ENCODE data around the gene WHAMM.

GRCh38 chr15:82831894-82832600 lies 22.6 kb downstream of the WHAMM start:
- TF ChIP-seq ZNF175 (tag by site-specific recombination; IDR thresholded peaks at IDR 0.05) (no peak), CTCF (tag by site-specific recombination; IDR thresholded peaks at IDR 0.05) (no peak), RBAK (tag by site-specific recombination; IDR thresholded peaks at IDR 0.05) (no peak), ZNF423 (tag by site-specific recombination; IDR thresholded peaks at IDR 0.05) (no peak), TSHZ1 (tag by site-specific recombination; IDR thresholded peaks at IDR 0.05; ENCODE audit: borderline replicate concordance) (no peak), ZBTB6 (tag by site-specific recombination; IDR thresholded peaks at IDR 0.05) (no peak), REST (tag by site-specific recombination; IDR thresholded peaks at IDR 0.05) (no peak), ZFP41 (tag by site-specific recombination; IDR thresholded peaks at IDR 0.05; ENCODE audit: borderline replicate concordance) (no peak), ZNF473 (tag by site-specific recombination; IDR thresholded peaks at IDR 0.05) (no peak), YY1 (tag by site-specific recombination; IDR thresholded peaks at IDR 0.05) (no peak), ZNF324 (tag by site-specific recombination; IDR thresholded peaks at IDR 0.05) (no peak)

Data from HEK293 (cell line).